Measurements from ENCODE around the gene AACS.

AACS gene

DNA sequence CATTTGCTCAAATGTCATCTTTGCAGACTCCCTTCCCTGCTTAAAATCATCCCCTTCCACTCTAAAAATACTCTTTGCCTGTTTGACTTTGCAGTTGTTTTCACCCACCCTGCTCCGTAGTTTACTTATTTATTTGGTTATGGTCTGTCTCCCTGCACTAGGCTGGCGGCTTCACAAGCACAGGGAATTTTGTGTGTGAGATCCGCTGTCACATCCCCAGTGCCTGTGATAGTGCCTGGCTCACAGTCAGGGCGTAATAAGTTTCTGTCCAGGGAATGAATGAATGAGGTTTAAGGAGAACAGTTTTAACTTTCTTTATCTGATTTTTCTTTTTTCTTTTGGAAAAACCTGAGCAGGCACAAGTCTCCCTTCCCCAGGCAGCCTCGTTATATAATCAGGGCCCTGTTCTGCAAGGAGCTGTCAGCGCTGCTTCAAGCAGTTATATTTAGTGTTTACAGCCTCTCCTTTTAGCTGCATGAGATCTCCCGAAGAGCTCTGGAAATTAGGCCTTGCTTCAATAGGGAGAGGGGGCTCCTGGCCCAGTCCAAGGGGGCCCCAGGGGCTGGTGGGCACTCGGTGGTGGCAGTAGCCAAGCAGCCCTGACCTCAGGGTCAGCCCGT, 107.1 kb downstream of the AACS start:
- TF ChIP-seq, protein P1, sequence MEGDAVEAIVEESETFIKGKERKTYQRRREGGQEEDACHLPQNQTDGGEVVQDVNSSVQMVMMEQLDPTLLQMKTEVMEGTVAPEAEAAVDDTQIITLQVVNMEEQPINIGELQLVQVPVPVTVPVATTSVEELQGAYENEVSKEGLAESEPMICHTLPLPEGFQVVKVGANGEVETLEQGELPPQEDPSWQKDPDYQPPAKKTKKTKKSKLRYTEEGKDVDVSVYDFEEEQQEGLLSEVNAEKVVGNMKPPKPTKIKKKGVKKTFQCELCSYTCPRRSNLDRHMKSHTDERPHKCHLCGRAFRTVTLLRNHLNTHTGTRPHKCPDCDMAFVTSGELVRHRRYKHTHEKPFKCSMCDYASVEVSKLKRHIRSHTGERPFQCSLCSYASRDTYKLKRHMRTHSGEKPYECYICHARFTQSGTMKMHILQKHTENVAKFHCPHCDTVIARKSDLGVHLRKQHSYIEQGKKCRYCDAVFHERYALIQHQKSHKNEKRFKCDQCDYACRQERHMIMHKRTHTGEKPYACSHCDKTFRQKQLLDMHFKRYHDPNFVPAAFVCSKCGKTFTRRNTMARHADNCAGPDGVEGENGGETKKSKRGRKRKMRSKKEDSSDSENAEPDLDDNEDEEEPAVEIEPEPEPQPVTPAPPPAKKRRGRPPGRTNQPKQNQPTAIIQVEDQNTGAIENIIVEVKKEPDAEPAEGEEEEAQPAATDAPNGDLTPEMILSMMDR (IDR thresholded peaks at IDR 0.05; ENCODE audit: insufficient read depth, low read length), result no peak
- TF ChIP-seq POLR2AphosphoS5 (IDR thresholded peaks at IDR 0.05; ENCODE audit: low read depth), result no peak
- TF ChIP-seq GABPA (IDR thresholded peaks at IDR 0.05; ENCODE audit: low read depth), result no peak
- TF ChIP-seq, protein P2, sequence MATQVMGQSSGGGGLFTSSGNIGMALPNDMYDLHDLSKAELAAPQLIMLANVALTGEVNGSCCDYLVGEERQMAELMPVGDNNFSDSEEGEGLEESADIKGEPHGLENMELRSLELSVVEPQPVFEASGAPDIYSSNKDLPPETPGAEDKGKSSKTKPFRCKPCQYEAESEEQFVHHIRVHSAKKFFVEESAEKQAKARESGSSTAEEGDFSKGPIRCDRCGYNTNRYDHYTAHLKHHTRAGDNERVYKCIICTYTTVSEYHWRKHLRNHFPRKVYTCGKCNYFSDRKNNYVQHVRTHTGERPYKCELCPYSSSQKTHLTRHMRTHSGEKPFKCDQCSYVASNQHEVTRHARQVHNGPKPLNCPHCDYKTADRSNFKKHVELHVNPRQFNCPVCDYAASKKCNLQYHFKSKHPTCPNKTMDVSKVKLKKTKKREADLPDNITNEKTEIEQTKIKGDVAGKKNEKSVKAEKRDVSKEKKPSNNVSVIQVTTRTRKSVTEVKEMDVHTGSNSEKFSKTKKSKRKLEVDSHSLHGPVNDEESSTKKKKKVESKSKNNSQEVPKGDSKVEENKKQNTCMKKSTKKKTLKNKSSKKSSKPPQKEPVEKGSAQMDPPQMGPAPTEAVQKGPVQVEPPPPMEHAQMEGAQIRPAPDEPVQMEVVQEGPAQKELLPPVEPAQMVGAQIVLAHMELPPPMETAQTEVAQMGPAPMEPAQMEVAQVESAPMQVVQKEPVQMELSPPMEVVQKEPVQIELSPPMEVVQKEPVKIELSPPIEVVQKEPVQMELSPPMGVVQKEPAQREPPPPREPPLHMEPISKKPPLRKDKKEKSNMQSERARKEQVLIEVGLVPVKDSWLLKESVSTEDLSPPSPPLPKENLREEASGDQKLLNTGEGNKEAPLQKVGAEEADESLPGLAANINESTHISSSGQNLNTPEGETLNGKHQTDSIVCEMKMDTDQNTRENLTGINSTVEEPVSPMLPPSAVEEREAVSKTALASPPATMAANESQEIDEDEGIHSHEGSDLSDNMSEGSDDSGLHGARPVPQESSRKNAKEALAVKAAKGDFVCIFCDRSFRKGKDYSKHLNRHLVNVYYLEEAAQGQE (IDR thresholded peaks at IDR 0.05; ENCODE audit: insufficient replicate concordance, low read depth), result no peak
- TF ChIP-seq SPI1 (IDR thresholded peaks at IDR 0.05; ENCODE audit: borderline replicate concordance, low read depth), result no peak
- no peak for DNase-seq (ENCODE audit: low read depth in 1 of 2, low spot score in 1 of 2)
- no peak overlapping the region for H3K4me3 ChIP-seq (replicated peaks; ENCODE audit: insufficient read depth, low read length)
- no peaks in the 10 kb centered on the region for H3K27me3 ChIP-seq (ENCODE audit: insufficient read depth, poor library complexity, severe bottlenecking)
- H3K27ac ChIP-seq (replicated peaks), result no peak overlapping the region

DNA sequence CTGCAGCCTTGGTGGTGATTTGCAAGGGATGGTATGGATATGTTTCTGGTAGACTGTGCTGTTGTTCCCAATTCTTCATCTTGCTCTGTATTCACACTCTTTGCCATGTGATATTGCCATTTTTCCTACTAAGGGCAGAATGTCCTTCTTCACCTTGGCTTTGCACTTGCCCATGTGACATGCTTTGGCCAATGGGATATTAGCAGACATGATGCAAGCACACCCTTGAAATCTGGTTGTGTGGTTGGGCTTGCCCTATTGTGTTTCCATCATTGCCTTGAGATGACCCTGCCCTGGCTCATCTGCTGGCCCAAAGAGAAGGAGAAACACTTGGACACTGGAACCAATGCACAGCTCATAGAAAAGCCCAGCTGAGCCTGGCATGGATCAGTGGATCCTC, 110.3 kb downstream of the AACS start:
- no peak overlapping the region for H3K4me3 ChIP-seq (replicated peaks; ENCODE audit: insufficient read depth, low read length)
- DNase-seq (ENCODE audit: low read depth in 1 of 2, low spot score in 1 of 2), result no peak
- peaks cover 2% of the 10 kb centered on the region for H3K27me3 ChIP-seq (ENCODE audit: insufficient read depth, poor library complexity, severe bottlenecking)
- H3K27ac ChIP-seq (replicated peaks), result no peak overlapping the region
- no peak for TF ChIP-seq SPI1 (IDR thresholded peaks at IDR 0.05; ENCODE audit: borderline replicate concordance, low read depth)
- TF ChIP-seq, protein P2 (IDR thresholded peaks at IDR 0.05; ENCODE audit: insufficient replicate concordance, low read depth), result no peak

DNA sequence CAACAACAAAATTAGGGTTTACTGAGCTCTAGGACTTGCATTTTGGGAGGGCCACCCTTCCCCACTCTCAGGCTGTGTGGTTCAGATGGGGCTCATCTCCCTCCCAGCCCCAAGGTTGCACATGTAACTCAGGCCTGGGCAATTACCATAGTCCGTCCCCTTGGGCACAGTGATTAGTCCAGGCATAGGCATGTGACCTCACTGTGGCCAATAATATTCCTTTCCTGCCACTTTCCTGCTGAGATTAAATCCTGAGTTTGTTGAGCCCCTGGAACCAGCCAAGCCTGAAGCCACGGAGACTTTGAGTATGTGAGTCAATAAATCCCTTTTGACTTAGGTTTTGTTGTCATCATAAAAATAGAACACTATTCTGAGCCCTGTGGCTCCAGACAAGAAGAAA, 113.0 kb downstream of the AACS start:
- no peak for DNase-seq (ENCODE audit: low read depth in 1 of 2, low spot score in 1 of 2)
- Histone ChIP-seq H3K27ac (replicated peaks) (no peak overlapping the region), H3K27me3 (ENCODE audit: insufficient read depth, poor library complexity, severe bottlenecking) (peaks cover 2% of the 10 kb centered on the region), H3K4me3 (replicated peaks; ENCODE audit: insufficient read depth, low read length) (no peak overlapping the region)
- TF ChIP-seq, protein P1 (IDR thresholded peaks at IDR 0.05; ENCODE audit: insufficient read depth, low read length), result no peak
- TF ChIP-seq GABPA (IDR thresholded peaks at IDR 0.05; ENCODE audit: low read depth) (no peak), POLR2AphosphoS5 (IDR thresholded peaks at IDR 0.05; ENCODE audit: low read depth) (no peak), SPI1 (IDR thresholded peaks at IDR 0.05; ENCODE audit: borderline replicate concordance, low read depth) (no peak)
- TF ChIP-seq, protein P2 (IDR thresholded peaks at IDR 0.05; ENCODE audit: insufficient replicate concordance, low read depth), result no peak

All from HL-60 (cell line).